DOHH2 (cell line): Measurements from ENCODE around the gene EDARADD.

Source experiments
- H3F3A ChIP-seq: fragments of 200-600 bp; sonication (generic), shearing (Covaris generic); 2 replicates; pipeline ENCODE4 v1.6.0; 2016; ENCODE audit warnings: antibody characterized with exemption, mild to moderate bottlenecking; ENCODE audit not compliant: control insufficient read depth, insufficient read depth
- H3K27ac ChIP-seq: fragments of 200-600 bp; sonication (generic); 2 replicates; pipeline ENCODE4 v1.5.1; 2014; ENCODE audit warnings: low read depth, mild to moderate bottlenecking, low read length, moderate library complexity
- H3K27me3 ChIP-seq: fragments of 200-600 bp; sonication (generic); 2 replicates; pipeline ENCODE4 v1.6.1; 2014; ENCODE audit warnings: mild to moderate bottlenecking, low read length, mixed read lengths; ENCODE audit not compliant: control insufficient read depth
- H3K36me3 ChIP-seq: fragments of 200-600 bp; sonication (generic); 2 replicates; pipeline ENCODE4 v1.6.1; 2014; ENCODE audit warnings: mild to moderate bottlenecking, low read length, moderate library complexity, mixed read lengths; ENCODE audit not compliant: control insufficient read depth
- H3K4me1 ChIP-seq: fragments of 200-600 bp; sonication (generic); 2 replicates; pipeline ENCODE4 v1.6.1; 2014; ENCODE audit warnings: mild to moderate bottlenecking, low read length, mixed read lengths; ENCODE audit not compliant: control insufficient read depth
- H3K4me2 ChIP-seq: fragments of 200-600 bp; sonication (generic); 2 replicates; pipeline ENCODE4 v1.6.0; 2014; ENCODE audit warnings: mild to moderate bottlenecking, low read length, moderate library complexity
- H3K4me3 ChIP-seq: fragments of 200-600 bp; sonication (generic); 2 replicates; pipeline ENCODE4 v1.5.1; 2014; ENCODE audit warnings: mild to moderate bottlenecking, low read length, mixed read lengths
- H3K79me2 ChIP-seq: fragments of 200-600 bp; sonication (generic); 2 replicates; pipeline ENCODE4 v1.6.1; 2014; ENCODE audit warnings: mild to moderate bottlenecking, low read length, mixed read lengths; ENCODE audit not compliant: control insufficient read depth
- H3K9me2 ChIP-seq: fragments of 200-600 bp; sonication (generic); replicated peaks from 2 replicates; pipeline ENCODE4 v1.6.1; 2014; ENCODE audit warnings: mild to moderate bottlenecking, low read length, mixed read lengths; ENCODE audit not compliant: control insufficient read depth
- H3K9me3 ChIP-seq: fragments of 200-600 bp; sonication (generic); 2 replicates; pipeline ENCODE4 v1.6.1; 2014; ENCODE audit warnings: antibody characterized with exemption, low read length, mixed read lengths; ENCODE audit not compliant: control insufficient read depth, insufficient read depth
- H4K20me1 ChIP-seq: fragments of 200-600 bp; sonication (generic); 2 replicates; pipeline ENCODE4 v1.6.0; 2014; ENCODE audit warnings: low read depth, mild to moderate bottlenecking, antibody characterized with exemption, low read length, moderate library complexity; ENCODE audit not compliant: control insufficient read depth, insufficient read depth
- EZH2phosphoT487 ChIP-seq: fragments of 200-600 bp; sonication (generic); IDR thresholded peaks from 2 replicates; pipeline ENCODE4 v1.6.1; 2017; ENCODE audit warnings: borderline replicate concordance, mild to moderate bottlenecking, antibody characterized with exemption, low read length, moderate library complexity, mixed read lengths
- TF ChIP-seq, protein P1 (sequence below): fragments of 200-600 bp; sonication (generic); IDR thresholded peaks from one replicate; pipeline ENCODE4 v1.5.1; 2014; ENCODE audit warnings: antibody characterized with exemption, mild to moderate bottlenecking, low read depth, low read length; ENCODE audit not compliant: poor library complexity, severe bottlenecking

Gene EDARADD

DNA sequence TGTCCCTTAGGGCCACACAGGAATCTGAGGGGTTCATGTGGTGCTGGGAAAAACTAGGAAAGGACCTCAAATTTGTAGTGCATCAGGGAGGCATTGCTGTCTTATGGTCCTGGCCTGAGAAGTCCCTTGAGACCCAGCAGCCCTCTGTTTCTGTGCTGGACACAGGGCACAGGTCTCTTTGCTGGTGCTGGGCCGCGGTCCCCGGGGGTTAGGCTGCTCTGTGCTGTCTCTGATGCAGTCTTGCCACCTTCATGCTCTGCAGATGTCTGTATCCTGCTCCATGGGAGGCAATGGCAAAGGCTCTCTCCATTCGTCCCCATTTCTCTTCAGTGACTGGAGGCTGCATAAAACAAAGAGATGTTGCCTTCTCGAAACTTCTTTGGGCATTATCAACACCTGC lies 13.0 kb downstream of the EDARADD start:
- no peak for TF ChIP-seq EZH2phosphoT487
- TF ChIP-seq, protein P1, sequence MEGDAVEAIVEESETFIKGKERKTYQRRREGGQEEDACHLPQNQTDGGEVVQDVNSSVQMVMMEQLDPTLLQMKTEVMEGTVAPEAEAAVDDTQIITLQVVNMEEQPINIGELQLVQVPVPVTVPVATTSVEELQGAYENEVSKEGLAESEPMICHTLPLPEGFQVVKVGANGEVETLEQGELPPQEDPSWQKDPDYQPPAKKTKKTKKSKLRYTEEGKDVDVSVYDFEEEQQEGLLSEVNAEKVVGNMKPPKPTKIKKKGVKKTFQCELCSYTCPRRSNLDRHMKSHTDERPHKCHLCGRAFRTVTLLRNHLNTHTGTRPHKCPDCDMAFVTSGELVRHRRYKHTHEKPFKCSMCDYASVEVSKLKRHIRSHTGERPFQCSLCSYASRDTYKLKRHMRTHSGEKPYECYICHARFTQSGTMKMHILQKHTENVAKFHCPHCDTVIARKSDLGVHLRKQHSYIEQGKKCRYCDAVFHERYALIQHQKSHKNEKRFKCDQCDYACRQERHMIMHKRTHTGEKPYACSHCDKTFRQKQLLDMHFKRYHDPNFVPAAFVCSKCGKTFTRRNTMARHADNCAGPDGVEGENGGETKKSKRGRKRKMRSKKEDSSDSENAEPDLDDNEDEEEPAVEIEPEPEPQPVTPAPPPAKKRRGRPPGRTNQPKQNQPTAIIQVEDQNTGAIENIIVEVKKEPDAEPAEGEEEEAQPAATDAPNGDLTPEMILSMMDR, result no peak
- no peaks in the 10 kb centered on the region for H3K36me3 ChIP-seq
- H3K27me3 ChIP-seq, result no peaks in the 10 kb centered on the region
- no peak overlapping the region for H3K4me2 ChIP-seq
- no peaks in the 10 kb centered on the region for H4K20me1 ChIP-seq
- H3K79me2 ChIP-seq, result no peaks in the 10 kb centered on the region
- no peaks in the 10 kb centered on the region for H3K4me1 ChIP-seq
- H3K27ac ChIP-seq, result no peak overlapping the region
- H3K9me2 ChIP-seq, result no peaks in the 10 kb centered on the region
- no peaks in the 10 kb centered on the region for H3K9me3 ChIP-seq
- no peak overlapping the region for H3K4me3 ChIP-seq
- no peaks in the 10 kb centered on the region for H3F3A ChIP-seq

DNA sequence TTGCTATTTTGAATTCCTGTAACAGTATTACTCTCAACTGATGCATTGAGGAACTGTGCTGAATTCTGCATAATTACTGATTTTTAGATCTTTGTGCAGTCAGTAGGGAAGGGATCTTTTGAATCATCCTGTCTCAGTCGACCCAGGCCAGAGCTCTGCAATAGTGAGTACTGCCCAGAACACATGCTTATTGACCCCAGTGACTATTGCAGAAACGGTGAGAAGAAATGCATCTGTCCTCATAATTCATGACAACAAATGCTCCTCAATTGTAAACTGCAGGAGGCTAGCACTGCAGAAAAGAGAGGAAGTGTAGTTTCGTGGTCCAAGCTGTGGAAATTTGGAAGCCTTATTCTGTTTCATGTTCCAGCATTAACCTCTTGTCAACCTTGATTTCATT lies 19.6 kb downstream of the EDARADD start:
- no peaks in the 10 kb centered on the region for H3K9me2 ChIP-seq
- H3K4me2 ChIP-seq, result no peak overlapping the region

DNA sequence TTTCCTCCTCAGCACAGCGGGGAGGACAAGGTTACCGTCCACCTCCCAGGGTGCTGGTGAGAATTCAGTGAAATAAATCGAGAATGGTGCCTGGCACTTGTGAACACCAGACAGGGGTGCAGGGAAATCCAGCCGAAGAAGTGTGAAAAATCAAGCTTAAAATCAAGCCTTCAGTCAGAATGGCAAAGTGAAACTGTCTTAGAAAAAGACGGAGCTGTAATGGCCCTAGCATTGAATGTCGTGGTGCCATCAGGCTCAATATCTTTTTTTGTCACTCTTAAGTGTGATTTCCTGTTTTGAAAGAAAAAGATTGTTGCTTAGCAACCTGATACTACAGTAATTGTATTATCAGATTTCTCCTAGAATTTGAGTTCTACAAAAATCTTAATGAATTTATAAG lies 22.1 kb downstream of the EDARADD start:
- H3F3A ChIP-seq, result no peaks in the 10 kb centered on the region

More for the DNA sequence above, 19.6 kb downstream of the EDARADD start:
- no peaks in the 10 kb centered on the region for H3F3A ChIP-seq
- no peaks in the 10 kb centered on the region for H3K79me2 ChIP-seq
- 0 out of 2 replicates have a peak, but pooled peaks cover 3% of the 10 kb centered on the region for H3K27me3 ChIP-seq
- no peak for TF ChIP-seq EZH2phosphoT487
- TF ChIP-seq, protein P1, result no peak
- H3K36me3 ChIP-seq, result no peaks in the 10 kb centered on the region
- no peak overlapping the region for H3K4me3 ChIP-seq
- no peaks in the 10 kb centered on the region for H3K4me1 ChIP-seq
- H3K27ac ChIP-seq, result no peak overlapping the region
- H4K20me1 ChIP-seq, result no peaks in the 10 kb centered on the region
- H3K9me3 ChIP-seq, result no peaks in the 10 kb centered on the region

More for the DNA sequence above, 22.1 kb downstream of the EDARADD start:
- H3K27me3 ChIP-seq, result 0 out of 2 replicates have a peak, but pooled peaks cover 3% of the 10 kb centered on the region
- H3K9me3 ChIP-seq, result no peaks in the 10 kb centered on the region
- no peaks in the 10 kb centered on the region for H3K9me2 ChIP-seq
- no peak overlapping the region for H3K4me2 ChIP-seq
- H3K27ac ChIP-seq, result no peak overlapping the region
- H3K79me2 ChIP-seq, result no peaks in the 10 kb centered on the region
- no peak for TF ChIP-seq EZH2phosphoT487
- TF ChIP-seq, protein P1, result no peak
- H3K4me1 ChIP-seq, result no peaks in the 10 kb centered on the region
- H3K4me3 ChIP-seq, result no peak overlapping the region
- no peaks in the 10 kb centered on the region for H4K20me1 ChIP-seq
- H3K36me3 ChIP-seq, result no peaks in the 10 kb centered on the region
